GM12873 (cell line): Measurements from ENCODE around the gene HRAS.

ENCODE experiments used
- TF ChIP-seq, protein P1 (sequence below): IDR thresholded peaks from 2 replicates; pipeline ENCODE4 v1.5.1; 2012; ENCODE audit warnings: low read depth, mild to moderate bottlenecking, moderate library complexity, low read length, control low read depth; ENCODE audit not compliant: insufficient read depth; ENCODE audit errors: missing control alignments

Gene HRAS

DNA sequence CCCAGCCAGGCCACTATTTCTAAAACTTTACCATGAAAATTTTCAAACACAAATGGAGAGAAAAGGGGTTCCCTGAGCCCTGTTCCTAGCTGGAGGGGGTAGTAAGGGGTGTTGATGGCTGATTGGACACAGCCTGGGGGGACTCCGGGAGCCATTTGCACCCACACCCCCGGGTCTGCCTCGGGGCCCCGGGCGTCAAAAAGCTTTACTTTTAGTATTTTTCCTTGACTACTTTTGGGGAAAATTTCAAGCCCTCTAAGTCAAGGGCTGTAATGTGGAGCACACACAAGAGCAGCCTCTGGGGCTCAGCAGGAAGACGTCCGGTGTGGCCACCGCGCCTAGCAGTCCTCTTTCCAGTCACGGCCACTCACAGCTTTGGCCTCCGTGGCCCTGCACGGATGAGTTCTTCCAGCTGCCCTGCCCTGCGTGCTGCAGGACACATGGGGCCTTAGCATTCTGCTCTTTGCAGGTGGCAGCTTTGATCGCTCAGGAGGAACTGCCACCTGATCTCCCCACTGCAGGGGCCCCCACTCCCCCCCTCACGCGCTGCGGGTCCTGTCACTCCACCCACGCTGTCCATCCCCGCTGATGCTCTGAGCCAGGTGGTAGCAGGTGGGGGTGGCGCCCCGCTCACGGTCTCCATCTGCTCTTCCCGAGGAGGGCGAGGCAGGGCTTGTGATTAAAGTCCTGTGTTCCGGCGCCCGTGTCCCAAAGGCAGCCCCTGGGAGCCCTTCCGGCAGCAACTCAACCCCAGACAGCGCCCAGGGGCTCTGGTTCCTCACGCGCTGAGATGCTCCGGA lies 42.7 kb downstream of the HRAS start:
- TF ChIP-seq, protein P1, sequence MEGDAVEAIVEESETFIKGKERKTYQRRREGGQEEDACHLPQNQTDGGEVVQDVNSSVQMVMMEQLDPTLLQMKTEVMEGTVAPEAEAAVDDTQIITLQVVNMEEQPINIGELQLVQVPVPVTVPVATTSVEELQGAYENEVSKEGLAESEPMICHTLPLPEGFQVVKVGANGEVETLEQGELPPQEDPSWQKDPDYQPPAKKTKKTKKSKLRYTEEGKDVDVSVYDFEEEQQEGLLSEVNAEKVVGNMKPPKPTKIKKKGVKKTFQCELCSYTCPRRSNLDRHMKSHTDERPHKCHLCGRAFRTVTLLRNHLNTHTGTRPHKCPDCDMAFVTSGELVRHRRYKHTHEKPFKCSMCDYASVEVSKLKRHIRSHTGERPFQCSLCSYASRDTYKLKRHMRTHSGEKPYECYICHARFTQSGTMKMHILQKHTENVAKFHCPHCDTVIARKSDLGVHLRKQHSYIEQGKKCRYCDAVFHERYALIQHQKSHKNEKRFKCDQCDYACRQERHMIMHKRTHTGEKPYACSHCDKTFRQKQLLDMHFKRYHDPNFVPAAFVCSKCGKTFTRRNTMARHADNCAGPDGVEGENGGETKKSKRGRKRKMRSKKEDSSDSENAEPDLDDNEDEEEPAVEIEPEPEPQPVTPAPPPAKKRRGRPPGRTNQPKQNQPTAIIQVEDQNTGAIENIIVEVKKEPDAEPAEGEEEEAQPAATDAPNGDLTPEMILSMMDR, result no peak

DNA sequence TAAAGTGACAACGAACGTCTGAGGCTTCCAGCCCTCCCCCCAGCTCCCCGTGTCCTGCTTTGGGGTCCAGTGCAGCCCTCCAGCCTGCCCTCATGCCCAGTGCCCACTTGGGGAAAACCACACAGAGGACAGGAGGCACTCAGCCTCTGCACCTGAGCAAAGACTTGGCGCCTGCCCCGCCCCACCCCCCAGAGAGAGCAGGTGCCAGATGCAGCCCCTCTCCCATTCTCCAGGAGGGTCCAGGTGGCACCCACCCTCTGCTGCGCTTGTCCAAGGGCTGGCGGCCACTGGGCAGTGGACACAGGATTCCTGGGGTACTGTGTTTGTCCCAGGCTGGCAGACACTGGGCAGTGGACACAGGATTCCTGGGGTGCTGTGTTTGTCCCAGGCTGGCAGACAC lies 44.0 kb downstream of the HRAS start:
- TF ChIP-seq, protein P1, result no peak

DNA sequence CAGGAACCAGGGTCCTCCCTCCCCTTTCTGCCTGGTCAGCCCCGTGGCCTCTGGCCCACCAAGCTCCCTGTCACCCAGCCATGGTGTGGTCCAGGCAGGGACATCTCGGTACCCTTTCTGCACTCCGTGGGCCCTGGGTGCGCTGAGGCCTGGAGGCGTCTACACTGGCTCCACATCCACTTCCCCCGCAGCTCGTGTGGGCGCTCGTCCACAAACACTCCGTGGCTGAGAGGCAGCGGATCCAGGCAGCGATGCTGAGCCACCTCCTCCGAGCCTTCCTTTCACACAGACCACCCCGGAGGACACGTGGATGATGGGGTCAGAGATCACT lies 44.5 kb downstream of the HRAS start:
- TF ChIP-seq, protein P1, result no peak

DNA sequence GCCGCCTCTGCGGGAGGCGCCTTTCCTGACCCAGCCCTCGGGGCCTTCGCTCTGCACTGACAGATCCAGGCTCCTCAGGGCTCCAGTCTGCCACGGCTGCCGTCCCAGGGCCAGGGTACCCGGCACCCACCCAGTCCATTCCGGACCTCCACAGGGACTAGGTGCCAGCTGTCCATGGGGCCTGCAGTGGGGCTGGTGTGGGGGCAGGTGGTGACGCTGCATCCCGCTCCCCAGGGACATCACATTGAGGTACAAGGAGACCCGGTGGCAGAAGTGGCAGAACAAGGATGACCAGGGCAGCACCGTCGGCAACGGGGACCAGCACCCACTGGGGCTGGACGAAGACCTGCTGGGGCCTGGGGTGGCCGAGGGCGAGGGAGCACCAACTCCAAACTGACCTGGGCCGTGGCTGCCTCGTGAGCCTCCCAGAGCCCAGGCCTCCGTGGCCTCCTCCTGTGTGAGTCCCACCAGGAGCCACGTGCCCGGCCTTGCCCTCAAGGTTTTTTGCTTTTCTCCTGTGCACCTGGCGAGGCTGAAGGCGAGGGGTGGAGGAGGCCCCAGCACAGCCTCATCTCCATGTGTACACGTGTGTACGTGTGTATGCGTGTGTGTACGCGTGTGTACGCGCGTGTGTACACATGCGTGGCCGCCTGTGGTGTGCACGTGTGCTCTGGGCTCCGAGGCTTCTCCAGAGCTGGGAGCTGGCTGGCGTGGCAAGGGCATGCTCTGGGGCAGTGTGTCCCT lies 45.0 kb downstream of the HRAS start:
- TF ChIP-seq, protein P1, result no peak

DNA sequence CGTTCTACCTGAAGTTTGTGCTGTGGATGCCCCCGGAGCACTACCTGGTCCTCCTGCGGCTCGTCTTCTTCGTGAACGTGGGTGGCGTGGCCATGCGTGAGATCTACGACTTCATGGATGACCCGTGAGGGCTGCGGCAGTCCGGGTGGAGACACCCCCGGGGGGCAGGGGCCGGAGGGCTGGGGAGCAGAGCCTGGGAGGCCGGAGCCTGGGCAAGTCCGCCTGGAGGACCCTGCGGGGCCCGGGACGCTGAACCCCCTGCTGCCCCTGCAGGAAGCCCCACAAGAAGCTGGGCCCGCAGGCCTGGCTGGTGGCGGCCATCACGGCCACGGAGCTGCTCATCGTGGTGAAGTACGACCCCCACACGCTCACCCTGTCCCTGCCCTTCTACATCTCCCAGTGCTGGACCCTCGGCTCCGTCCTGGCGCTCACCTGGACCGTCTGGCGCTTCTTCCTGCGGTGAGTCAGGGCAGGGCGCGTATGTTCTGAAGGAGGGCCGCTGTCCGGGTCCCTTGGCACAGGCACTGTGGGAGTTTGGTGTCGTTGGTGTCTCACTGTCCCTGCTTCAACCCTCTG lies 45.7 kb downstream of the HRAS start:
- TF ChIP-seq, protein P1, result no peak

DNA sequence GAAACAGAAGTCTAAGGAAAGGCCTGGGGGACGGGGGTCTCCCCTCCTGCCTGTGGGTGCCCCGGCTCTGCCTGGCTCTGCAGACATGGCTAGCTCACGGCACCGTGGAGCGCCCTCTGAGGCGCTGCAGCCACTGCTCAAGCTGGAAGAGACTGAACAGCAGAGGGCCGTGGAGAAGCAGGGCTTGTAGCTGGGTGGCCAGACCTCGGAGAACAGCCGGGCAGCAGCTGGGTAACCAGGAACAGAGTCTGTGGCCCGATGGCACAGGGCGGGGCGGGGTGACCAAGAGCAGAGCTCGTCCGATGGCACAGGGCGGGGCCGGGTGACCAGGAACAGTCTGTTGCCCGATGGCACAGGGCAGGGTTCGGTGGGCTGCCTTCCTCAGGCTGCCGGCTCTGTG lies 46.4 kb downstream of the HRAS start:
- TF ChIP-seq, protein P1, result no peak

DNA sequence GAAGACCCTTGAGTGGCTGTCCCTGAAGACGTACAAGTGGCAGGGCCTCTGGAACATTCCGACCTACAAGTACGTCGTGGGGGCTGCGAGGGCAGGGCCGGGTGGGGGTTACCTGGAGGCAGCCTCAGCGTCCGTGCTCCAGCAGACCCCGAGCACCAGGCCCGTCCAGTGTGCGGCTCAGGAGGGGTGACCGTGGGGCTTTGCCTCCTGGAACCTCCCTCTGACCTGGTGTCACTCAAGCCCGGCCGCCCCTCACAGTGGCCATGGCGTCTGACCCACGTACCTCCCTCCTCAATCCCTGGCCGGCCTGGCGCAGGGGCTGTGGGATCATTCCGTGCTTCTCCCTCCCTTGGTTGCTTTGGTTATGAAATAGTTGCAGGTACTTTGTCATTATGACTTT lies 46.8 kb downstream of the HRAS start:
- TF ChIP-seq, protein P1, result no peak
